H9 (cell line): ENCODE data around the gene S1PR4. TPM values are rescaled to one million over a fixed set of nuclear protein-coding genes. Genes with fewer than 3 reads are reported as not detected.

Source experiments
- DNase-seq: peaks from one replicate; pipeline ENCODE4 v3.0.0-alpha.2; 2017
- H2AFZ ChIP-seq: one replicate; pipeline ENCODE4 v1.6.1; 2013; ENCODE audit warnings: mild to moderate bottlenecking, low read length, control low read depth, moderate library complexity
- H2AK5ac ChIP-seq: 2 replicates; pipeline ENCODE4 v1.6.1; 2013; ENCODE audit warnings: low read length, control low read depth, mixed read lengths; ENCODE audit not compliant: insufficient read length
- H2BK120ac ChIP-seq: one replicate; pipeline ENCODE4 v1.6.1; 2013; ENCODE audit warnings: low read depth, mild to moderate bottlenecking, low read length, control low read depth, inconsistent platforms; ENCODE audit not compliant: poor library complexity, severe bottlenecking
- H2BK12ac ChIP-seq: 2 replicates; pipeline ENCODE4 v1.6.1; 2013; ENCODE audit warnings: low read length, control low read depth, mixed read lengths, low read depth; ENCODE audit not compliant: insufficient read length
- H2BK15ac ChIP-seq: 2 replicates; pipeline ENCODE4 v1.6.1; 2013; ENCODE audit warnings: low read depth, low read length, control low read depth
- H2BK20ac ChIP-seq: one replicate; pipeline ENCODE4 v1.6.1; 2013; ENCODE audit warnings: low read depth, mild to moderate bottlenecking, low read length, control low read depth, inconsistent platforms; ENCODE audit not compliant: poor library complexity, severe bottlenecking
- H2BK5ac ChIP-seq: 2 replicates; pipeline ENCODE4 v1.6.1; 2013; ENCODE audit warnings: low read length, control low read depth, mixed read lengths; ENCODE audit not compliant: insufficient read length
- H3K14ac ChIP-seq: 2 replicates; pipeline ENCODE4 v1.6.1; 2013; ENCODE audit warnings: low read length, control low read depth; ENCODE audit not compliant: insufficient read depth
- H3K18ac ChIP-seq: 2 replicates; pipeline ENCODE4 v1.6.1; 2013; ENCODE audit warnings: low read depth, mild to moderate bottlenecking, mixed read lengths, low read length, control low read depth; ENCODE audit not compliant: insufficient read length
- H3K23ac ChIP-seq: 2 replicates; pipeline ENCODE4 v1.6.1; 2013; ENCODE audit warnings: low read length, control low read depth, mixed read lengths, low read depth; ENCODE audit not compliant: insufficient read length
- H3K23me2 ChIP-seq: 2 replicates; pipeline ENCODE4 v1.6.1; 2013; ENCODE audit warnings: low read depth, mild to moderate bottlenecking, mixed read lengths, low read length, control low read depth; ENCODE audit not compliant: insufficient read length, poor library complexity, severe bottlenecking
- H3K27ac ChIP-seq: 2 replicates; pipeline ENCODE4 v1.5.1; 2013; ENCODE audit warnings: low read length, control low read depth, mixed read lengths, low read depth; ENCODE audit not compliant: insufficient read length
- H3K27me3 ChIP-seq: 2 replicates; pipeline ENCODE4 v1.6.1; 2013; ENCODE audit warnings: low read length, control low read depth, inconsistent platforms; ENCODE audit not compliant: insufficient read depth
- H3K4ac ChIP-seq: 2 replicates; pipeline ENCODE4 v1.6.1; 2013; ENCODE audit warnings: low read depth, mild to moderate bottlenecking, control low read depth, inconsistent platforms, low read length, moderate library complexity
- H3K4me1 ChIP-seq: 2 replicates; pipeline ENCODE4 v1.6.1; 2013; ENCODE audit warnings: low read length, control low read depth, inconsistent platforms; ENCODE audit not compliant: insufficient read depth
- H3K4me2 ChIP-seq: 2 replicates; pipeline ENCODE4 v1.6.1; 2013; ENCODE audit warnings: low read length, control low read depth, mixed read lengths; ENCODE audit not compliant: insufficient read length, insufficient read depth
- H3K56ac ChIP-seq: 2 replicates; pipeline ENCODE4 v1.6.1; 2013; ENCODE audit warnings: low read depth, mild to moderate bottlenecking, mixed read lengths, low read length, control low read depth; ENCODE audit not compliant: insufficient read length
- H3K79me1 ChIP-seq: 2 replicates; pipeline ENCODE4 v1.6.1; 2013; ENCODE audit warnings: low read depth, mild to moderate bottlenecking, moderate library complexity, low read length, control low read depth, inconsistent platforms; ENCODE audit not compliant: insufficient read depth, poor library complexity, severe bottlenecking
- H3K79me2 ChIP-seq: 2 replicates; pipeline ENCODE4 v1.6.1; 2013; ENCODE audit warnings: low read length, control low read depth, inconsistent platforms; ENCODE audit not compliant: insufficient read depth
- H3K9ac ChIP-seq: 2 replicates; pipeline ENCODE4 v1.6.1; 2013; ENCODE audit warnings: low read length, control low read depth, mixed read lengths; ENCODE audit not compliant: insufficient read length; ENCODE audit errors: extremely low read depth
- H3K9me3 ChIP-seq: one replicate; pipeline ENCODE4 v1.6.1; 2013; ENCODE audit warnings: low read depth, low read length, inconsistent platforms; ENCODE audit not compliant: control insufficient read depth
- H3T11ph ChIP-seq: one replicate; pipeline ENCODE4 v1.6.1; 2013; ENCODE audit warnings: mild to moderate bottlenecking, low read length, control low read depth, inconsistent platforms
- H4K20me1 ChIP-seq: one replicate; pipeline ENCODE4 v1.6.1; 2013; ENCODE audit not compliant: control insufficient read depth, insufficient read length, insufficient read depth
- H4K5ac ChIP-seq: 2 replicates; pipeline ENCODE4 v1.6.1; 2013; ENCODE audit warnings: low read depth, mild to moderate bottlenecking, mixed read lengths, low read length, control low read depth; ENCODE audit not compliant: insufficient read length
- H4K8ac ChIP-seq: replicated peaks from 2 replicates; pipeline ENCODE4 v1.6.1; 2013; ENCODE audit warnings: low read length, control low read depth, mixed read lengths, low read depth; ENCODE audit not compliant: insufficient read length
- H4K91ac ChIP-seq: 2 replicates; pipeline ENCODE4 v1.6.1; 2013; ENCODE audit warnings: low read depth, mild to moderate bottlenecking, moderate library complexity, mixed read lengths, low read length, control low read depth; ENCODE audit not compliant: insufficient read length
- H3K27ac Mint-ChIP-seq, 3 experiments: 2 replicates in 2 of 3; 3 replicates in 1 of 3; pipeline ENCODE4 v1.8.0; 2020 to 2021; ENCODE audit warnings: mixed read lengths in 3 of 3, mild to moderate bottlenecking in 1 of 3, moderate library complexity in 1 of 3
- H3K27me3 Mint-ChIP-seq: 2 replicates; pipeline ENCODE4 v1.8.0; 2021; ENCODE audit warnings: low read depth, mild to moderate bottlenecking, moderate library complexity, mixed read lengths
- H3K36me3 Mint-ChIP-seq, 3 experiments: 2 replicates in 2 of 3; 3 replicates in 1 of 3; pipeline ENCODE4 v1.8.0; 2020 to 2021; ENCODE audit warnings: low read depth in 3 of 3, mixed read lengths in 3 of 3; ENCODE audit not compliant: insufficient read depth in 1 of 3
- H3K4me1 Mint-ChIP-seq, 2 experiments: 2 replicates each; pipeline ENCODE4 v1.8.0; 2020; ENCODE audit warnings: mixed read lengths in 2 of 2
- H3K4me3 Mint-ChIP-seq, 2 experiments: 2 replicates in 1 of 2; 3 replicates in 1 of 2; pipeline ENCODE4 v1.8.0; 2020 to 2021; ENCODE audit warnings: mild to moderate bottlenecking in 2 of 2, mixed read lengths in 2 of 2, moderate library complexity in 1 of 2
- H3K9me3 Mint-ChIP-seq, 2 experiments: 2 replicates in 1 of 2; 3 replicates in 1 of 2; pipeline ENCODE4 v1.8.0; 2020; ENCODE audit warnings: mild to moderate bottlenecking in 2 of 2, mixed read lengths in 2 of 2, moderate library complexity in 1 of 2
- CTCF ChIP-seq: fragments of 200-600 bp; sonication (generic); conservative IDR thresholded peaks from 3 replicates; pipeline ENCODE4 v1.8.0; 2021; ENCODE audit warnings: antibody characterized with exemption, mild to moderate bottlenecking
- WGBS: extraction: QIAGEN DNeasy Blood & Tissue Kit; methylation state at CpG from one replicate; pipeline ENCODE4 v1.1.7; 2013; ENCODE audit warnings: missing lambda C conversion rate, low lambda C conversion rate, mixed read lengths; ENCODE audit not compliant: insufficient read length; ENCODE audit errors: extremely low coverage; 5-methylcytosine and 5-hydroxymethylcytosine counted together
- total RNA-seq: library from RNA; stranded (reverse); gene quantifications from 2 replicates; pipeline ENCODE4 v1.2.1, GENCODE V29; 2021

The S1PR4 gene
- total RNA-seq, 1 experiment from 2014 or later = not detected

DNA sequence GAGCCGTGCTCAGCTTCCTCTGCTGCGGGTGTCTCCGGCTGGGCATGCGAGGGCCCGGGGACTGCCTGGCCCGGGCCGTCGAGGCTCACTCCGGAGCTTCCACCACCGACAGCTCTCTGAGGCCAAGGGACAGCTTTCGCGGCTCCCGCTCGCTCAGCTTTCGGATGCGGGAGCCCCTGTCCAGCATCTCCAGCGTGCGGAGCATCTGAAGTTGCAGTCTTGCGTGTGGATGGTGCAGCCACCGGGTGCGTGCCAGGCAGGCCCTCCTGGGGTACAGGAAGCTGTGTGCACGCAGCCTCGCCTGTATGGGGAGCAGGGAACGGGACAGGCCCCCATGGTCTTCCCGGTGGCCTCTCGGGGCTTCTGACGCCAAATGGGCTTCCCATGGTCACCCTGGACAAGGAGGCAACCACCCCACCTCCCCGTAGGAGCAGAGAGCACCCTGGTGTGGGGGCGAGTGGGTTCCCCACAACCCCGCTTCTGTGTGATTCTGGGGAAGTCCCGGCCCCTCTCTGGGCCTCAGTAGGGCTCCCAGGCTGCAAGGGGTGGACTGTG lies 1.2 kb downstream of the S1PR4 start:
- Histone ChIP-seq H2AFZ (no peak overlapping the region), H3K9me3 (no peaks in the 10 kb centered on the region), H2BK5ac (no peak overlapping the region), H2BK12ac (no peak overlapping the region), H4K5ac (no peak overlapping the region), H4K8ac (no peak overlapping the region), H3K27ac (no peak overlapping the region), H3K79me2 (no peaks in the 10 kb centered on the region), H3K9ac (no peak overlapping the region), H2BK15ac (no peak overlapping the region), H2BK120ac (no peak overlapping the region), H3K79me1 (no peaks in the 10 kb centered on the region), H4K91ac (no peak overlapping the region), H3K14ac (no peak overlapping the region), H3K4me1 (no peaks in the 10 kb centered on the region), H3K23ac (no peak overlapping the region), H3K4me2 (no peak overlapping the region), H3K23me2 (peaks cover under 1% of the 10 kb centered on the region), H3K18ac (no peak overlapping the region), H4K20me1 (no peaks in the 10 kb centered on the region), H2AK5ac (no peak overlapping the region), H3K27me3 (no peaks in the 10 kb centered on the region), H3K4ac (no peak overlapping the region), H3T11ph (no peak overlapping the region), H3K56ac (no peak overlapping the region), H2BK20ac (no peak overlapping the region)
- no peak overlapping the region for H3K4me3 Mint-ChIP-seq
- H3K27ac Mint-ChIP-seq = no peak overlapping the region
- peaks cover 4% of the 10 kb centered on the region for H3K27me3 Mint-ChIP-seq
- peaks cover 2 to 3% of the 10 kb centered on the region in 2 experiments; a peak in 1 of 4 replicates for H3K4me1 Mint-ChIP-seq
- no CpG with 5 or more reads among the region's 31 CpGs for WGBS
- H3K36me3 Mint-ChIP-seq = no peaks in the 10 kb centered on the region
- TF ChIP-seq CTCF = no peak
- no peaks in the 10 kb centered on the region for H3K9me3 Mint-ChIP-seq
- DNase-seq = peak; percentile 23
